OCI-LY1 (cell line): ENCODE measurements around the gene PDE9A.

ENCODE experiments used
- H2AFZ ChIP-seq: fragments of 200-600 bp; sonication (generic), shearing (Covaris generic); 2 replicates; pipeline ENCODE4 v1.6.0; 2014; ENCODE audit warnings: antibody characterized with exemption, mild to moderate bottlenecking, low read length
- H3F3A ChIP-seq: fragments of 200-600 bp; sonication (generic), shearing (Covaris generic); 2 replicates; pipeline ENCODE4 v1.6.0; 2014; ENCODE audit warnings: mild to moderate bottlenecking, antibody characterized with exemption, low read length, moderate library complexity; ENCODE audit not compliant: insufficient read depth
- H3K27ac ChIP-seq: fragments of 200-600 bp; sonication (generic); 2 replicates; pipeline ENCODE4 v1.5.1; 2014; ENCODE audit warnings: low read length, mixed run types, mild to moderate bottlenecking, low read depth; ENCODE audit not compliant: poor library complexity, severe bottlenecking
- H3K27me3 ChIP-seq: fragments of 200-600 bp; sonication (generic); 2 replicates; pipeline ENCODE4 v1.6.0; 2014; ENCODE audit warnings: antibody characterized with exemption, mild to moderate bottlenecking, low read length, moderate library complexity; ENCODE audit not compliant: insufficient read depth
- H3K36me3 ChIP-seq: fragments of 200-600 bp; sonication (generic); 2 replicates; pipeline ENCODE4 v1.6.1; 2014; ENCODE audit warnings: mild to moderate bottlenecking, antibody characterized with exemption, low read length, moderate library complexity, mixed read lengths; ENCODE audit not compliant: insufficient read depth
- H3K4me1 ChIP-seq: fragments of 200-600 bp; sonication (generic); 2 replicates; pipeline ENCODE4 v1.5.1; 2014; ENCODE audit warnings: mild to moderate bottlenecking, low read length, moderate library complexity; ENCODE audit not compliant: insufficient read depth, severe bottlenecking
- H3K4me2 ChIP-seq: fragments of 200-600 bp; sonication (generic), shearing (Covaris generic); 2 replicates; pipeline ENCODE4 v1.6.1; 2014; ENCODE audit warnings: low read length
- H3K4me3 ChIP-seq: fragments of 200-600 bp; sonication (generic); 2 replicates; pipeline ENCODE4 v1.5.1; 2014; ENCODE audit warnings: low read length, low read depth, mild to moderate bottlenecking, mixed read lengths; ENCODE audit not compliant: poor library complexity, severe bottlenecking
- H3K79me2 ChIP-seq: fragments of 200-600 bp; shearing (Covaris generic); 2 replicates; pipeline ENCODE4 v1.6.1; 2016; ENCODE audit warnings: mixed run types, low read length, mixed read lengths; ENCODE audit not compliant: insufficient read depth
- H3K9ac ChIP-seq: fragments of 200-600 bp; sonication (generic), shearing (Covaris generic); 2 replicates; pipeline ENCODE4 v1.6.1; 2014; ENCODE audit warnings: mild to moderate bottlenecking, low read length, mixed read lengths
- H3K9me2 ChIP-seq: fragments of 200-600 bp; sonication (generic), shearing (Covaris generic); 2 replicates; pipeline ENCODE4 v1.6.1; 2014; ENCODE audit warnings: low read depth, mild to moderate bottlenecking, low read length, mixed read lengths
- H3K9me3 ChIP-seq: fragments of 200-600 bp; shearing (Covaris generic); 2 replicates; pipeline ENCODE4 v1.6.1; 2014; ENCODE audit warnings: low read length, mixed read lengths
- H4K20me1 ChIP-seq: fragments of 200-600 bp; sonication (generic), shearing (Covaris generic); 2 replicates; pipeline ENCODE4 v1.6.0; 2016; ENCODE audit warnings: mild to moderate bottlenecking, low read length; ENCODE audit not compliant: insufficient read depth
- CTCF ChIP-seq: fragments of 200-600 bp; sonication (generic), shearing (Covaris generic); IDR thresholded peaks from 2 replicates; pipeline ENCODE4 v1.5.1; 2017; ENCODE audit warnings: mild to moderate bottlenecking, antibody characterized with exemption, low read length, moderate library complexity, mixed read lengths
- EZH2 ChIP-seq: fragments of 200-600 bp; sonication (generic), shearing (Covaris generic); IDR thresholded peaks from 2 replicates; pipeline ENCODE4 v1.8.0; 2017; ENCODE audit warnings: borderline replicate concordance, mixed run types, mild to moderate bottlenecking, antibody characterized with exemption, low read length, moderate library complexity, mixed read lengths

The PDE9A gene

GRCh38 chr21:42790520-42791065, 137.2 kb downstream of the PDE9A start:
- Histone ChIP-seq H3K79me2 (no peaks in the 10 kb centered on the region), H3F3A (no peaks in the 10 kb centered on the region), H3K4me1 (no peaks in the 10 kb centered on the region), H3K27ac (no peak overlapping the region), H3K9me2 (no peaks in the 10 kb centered on the region), H3K4me2 (no peak overlapping the region), H3K9me3 (no peaks in the 10 kb centered on the region), H3K36me3 (no peaks in the 10 kb centered on the region), H4K20me1 (no peaks in the 10 kb centered on the region), H3K4me3 (no peak overlapping the region), H3K9ac (no peak overlapping the region), H3K27me3 (no peaks in the 10 kb centered on the region; the same call in 1 of the 2 replicates), H2AFZ (no peak overlapping the region)
- TF ChIP-seq CTCF (no peak), EZH2 (no peak)

- Histone ChIP-seq H3K27ac (no peak overlapping the region), H3K4me2 (no peak overlapping the region), H3K79me2 (no peaks in the 10 kb centered on the region), H3K9me3 (no peaks in the 10 kb centered on the region), H4K20me1 (no peaks in the 10 kb centered on the region), H3K4me1 (no peaks in the 10 kb centered on the region), H3K36me3 (no peaks in the 10 kb centered on the region), H2AFZ (no peak overlapping the region), H3K4me3 (no peak overlapping the region), H3K9me2 (no peaks in the 10 kb centered on the region), H3K27me3 (no peaks in the 10 kb centered on the region; the same call in 1 of the 2 replicates), H3K9ac (no peak overlapping the region), H3F3A (no peaks in the 10 kb centered on the region)
- TF ChIP-seq EZH2: no peak
- no peak for TF ChIP-seq CTCF
These were observed 140.4 kb downstream of the PDE9A start for GRCh38 chr21:42793774-42794173.

- no peaks in the 10 kb centered on the region for H3K9me3 ChIP-seq
- no peaks in the 10 kb centered on the region for H3K9me2 ChIP-seq
- H4K20me1 ChIP-seq: no peaks in the 10 kb centered on the region
- TF ChIP-seq EZH2 (no peak), CTCF (no peak)
- no peak overlapping the region for H3K27ac ChIP-seq
- no peak overlapping the region for H3K4me2 ChIP-seq
- no peaks in the 10 kb centered on the region; the same call in 1 of the 2 replicates for H3K27me3 ChIP-seq
- H3K79me2 ChIP-seq: no peaks in the 10 kb centered on the region
- no peaks in the 10 kb centered on the region for H3K4me1 ChIP-seq
- no peaks in the 10 kb centered on the region for H3K36me3 ChIP-seq
- no peak overlapping the region for H3K9ac ChIP-seq
- no peak overlapping the region for H2AFZ ChIP-seq
- no peak overlapping the region for H3K4me3 ChIP-seq
- no peaks in the 10 kb centered on the region for H3F3A ChIP-seq
These were observed 141.1 kb downstream of the PDE9A start for GRCh38 chr21:42794551-42794950.
